Measurements from ENCODE around the gene QPCT.
"Not testable (repeated sequence)": the region's sequence is repeated elsewhere in the genome, so short reads cannot be mapped to it uniquely, and the experiment has no call there.

Gene QPCT

DNA sequence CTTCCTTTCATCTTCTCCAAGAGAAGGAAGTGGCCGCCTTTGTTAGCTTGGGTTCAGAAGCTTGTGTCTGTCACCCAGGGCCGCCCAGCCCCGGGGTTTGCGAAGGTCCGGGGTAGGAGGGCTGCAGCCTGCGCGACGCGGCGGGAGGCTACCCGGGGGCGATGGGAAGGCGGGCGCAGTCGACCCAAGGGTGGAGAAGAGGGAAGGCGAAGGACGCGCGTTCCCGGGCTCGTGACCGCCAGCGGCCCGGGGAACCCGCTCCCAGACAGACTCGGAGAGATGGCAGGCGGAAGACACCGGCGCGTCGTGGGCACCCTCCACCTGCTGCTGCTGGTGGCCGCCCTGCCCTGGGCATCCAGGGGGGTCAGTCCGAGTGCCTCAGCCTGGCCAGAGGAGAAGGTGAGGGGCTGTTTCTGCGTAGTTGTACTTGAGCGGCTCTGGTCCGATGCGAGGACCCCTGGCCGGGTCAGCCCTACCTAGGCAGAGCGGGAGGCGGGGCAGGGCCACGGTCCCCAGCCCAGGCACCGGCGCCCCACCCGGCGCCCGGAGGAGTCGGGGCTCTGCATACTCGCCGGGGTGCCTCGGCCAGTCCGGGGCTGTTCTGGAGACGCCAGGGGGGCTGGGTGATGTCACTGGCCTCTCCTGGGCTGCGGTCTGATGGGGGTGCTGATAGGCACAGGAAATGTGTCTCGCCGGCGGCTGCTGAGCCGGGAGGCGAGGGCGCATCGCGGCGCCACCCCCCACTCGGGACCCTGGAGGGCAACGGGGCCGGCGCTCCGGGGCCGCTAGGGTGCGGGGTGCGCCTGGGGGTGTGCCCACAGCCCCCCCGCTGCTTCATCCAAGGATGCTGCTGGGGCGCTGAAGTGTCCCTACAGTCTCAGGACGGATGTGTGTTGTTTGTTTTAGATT lies at the start of gene QPCT:
TSS of gene QPCT (plus strand) at position 178 of the 909 bp plus-strand sequence. CDS start at position 280, 102 bp downstream.
- no peak for DNase-seq (ENCODE audit: low read depth)

DNA sequence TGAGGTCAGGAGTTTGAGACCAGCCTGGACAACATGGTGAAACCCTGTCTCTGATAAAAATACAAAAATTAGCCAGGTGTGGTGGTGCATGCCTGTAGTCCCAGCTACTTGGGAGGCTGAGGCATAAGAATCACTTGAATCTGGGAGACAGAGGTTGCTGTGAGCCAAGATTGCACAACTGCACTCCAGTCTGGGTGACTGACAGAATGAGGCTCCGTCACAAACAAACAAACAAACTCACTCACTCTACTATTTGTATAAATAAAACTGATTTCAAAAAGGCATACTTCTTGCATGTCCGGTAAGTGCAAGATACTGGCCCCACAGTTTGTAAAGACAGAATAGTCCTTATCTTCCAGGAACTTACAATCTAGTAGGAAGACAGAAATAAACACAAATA lies 49.6 kb upstream of the QPCT start:
- not testable (repeated sequence) for DNase-seq (ENCODE audit: low read depth)

DNA sequence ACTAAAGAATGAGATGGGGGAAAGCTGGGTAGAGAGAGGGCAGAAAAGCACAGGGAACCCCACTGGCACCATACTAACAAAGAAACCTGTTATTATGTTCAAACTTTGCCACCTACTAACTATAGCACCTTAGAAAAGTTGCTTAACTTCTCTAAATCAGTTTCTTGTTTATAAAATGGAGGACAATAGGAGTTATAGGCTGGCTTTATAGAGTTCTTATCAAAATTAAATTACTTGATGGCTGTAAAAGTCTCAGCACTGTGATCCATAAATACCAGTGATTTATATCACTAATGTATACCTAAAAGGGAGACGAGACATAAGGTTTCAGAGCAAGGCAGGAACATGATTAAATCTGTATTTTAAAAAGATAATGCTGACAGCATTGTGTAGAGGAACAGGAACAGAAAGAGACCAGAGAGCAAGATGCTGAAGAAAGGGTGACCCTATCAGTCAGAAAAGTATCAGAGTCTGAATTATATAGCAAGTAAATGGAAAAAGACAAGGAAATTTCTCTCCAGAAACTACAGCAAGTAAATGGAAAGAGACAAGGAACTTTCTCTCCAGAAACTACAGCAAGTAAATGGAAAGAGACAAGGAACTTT lies 48.9 kb upstream of the QPCT start:
- no peak for DNase-seq (ENCODE audit: low read depth)

DNA sequence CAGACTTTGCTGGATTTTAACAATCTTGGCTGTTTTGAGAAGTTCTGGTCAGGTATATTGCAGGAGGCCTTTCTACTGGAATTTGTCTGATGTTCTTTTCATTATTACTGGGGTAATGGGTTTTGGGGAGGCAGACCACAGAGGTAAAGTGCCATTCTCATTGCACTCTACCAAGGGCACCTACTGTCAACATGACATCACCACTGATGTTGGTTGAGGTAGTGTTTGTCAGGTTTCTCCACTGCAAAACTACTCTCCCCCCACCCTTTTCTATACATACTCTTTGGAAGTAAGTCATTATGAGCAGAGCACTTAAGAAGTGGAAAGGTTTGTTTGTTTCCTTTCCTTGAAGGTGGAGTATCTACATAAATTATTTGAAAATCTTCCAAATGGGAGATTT lies 46.8 kb upstream of the QPCT start:
- DNase-seq (ENCODE audit: low read depth) = no peak

DNA sequence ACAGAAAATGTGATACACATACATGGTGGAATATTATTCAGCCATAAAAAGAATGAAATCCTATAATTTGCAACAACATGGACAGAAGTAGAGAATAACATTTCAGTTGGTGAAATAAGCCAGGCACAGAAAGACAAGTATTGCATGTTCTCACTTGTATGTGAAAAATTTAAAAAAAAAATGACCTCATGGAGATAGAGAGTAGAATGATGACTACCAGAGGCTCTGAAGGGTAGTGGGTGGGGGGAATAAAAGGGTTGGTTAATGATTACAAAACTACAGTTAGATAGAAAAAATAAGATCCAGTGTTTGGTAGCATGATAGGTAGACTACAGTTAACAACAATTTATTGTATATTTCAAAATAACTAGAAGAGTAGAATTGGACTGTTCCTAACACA lies 44.3 kb upstream of the QPCT start:
- DNase-seq (ENCODE audit: low read depth) = no peak

DNA sequence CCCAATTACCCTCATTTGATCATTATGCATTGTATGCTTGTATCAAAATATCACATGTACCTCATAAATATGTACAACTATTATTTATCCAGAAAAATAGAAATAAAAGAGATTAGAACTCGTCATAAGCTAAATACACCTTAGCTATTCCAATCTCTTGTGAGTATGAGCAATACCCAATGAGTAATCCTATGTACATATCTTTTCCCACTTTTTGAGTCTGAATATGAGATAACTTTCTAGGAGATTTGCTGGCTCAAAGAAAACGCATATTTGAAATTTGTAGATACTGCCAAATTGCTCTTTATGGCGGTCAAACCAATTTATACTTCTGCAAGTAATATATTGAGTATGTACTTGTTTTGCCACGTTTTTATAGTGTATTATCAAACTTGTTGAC lies 43.9 kb upstream of the QPCT start:
- DNase-seq (ENCODE audit: low read depth) = no peak

DNA sequence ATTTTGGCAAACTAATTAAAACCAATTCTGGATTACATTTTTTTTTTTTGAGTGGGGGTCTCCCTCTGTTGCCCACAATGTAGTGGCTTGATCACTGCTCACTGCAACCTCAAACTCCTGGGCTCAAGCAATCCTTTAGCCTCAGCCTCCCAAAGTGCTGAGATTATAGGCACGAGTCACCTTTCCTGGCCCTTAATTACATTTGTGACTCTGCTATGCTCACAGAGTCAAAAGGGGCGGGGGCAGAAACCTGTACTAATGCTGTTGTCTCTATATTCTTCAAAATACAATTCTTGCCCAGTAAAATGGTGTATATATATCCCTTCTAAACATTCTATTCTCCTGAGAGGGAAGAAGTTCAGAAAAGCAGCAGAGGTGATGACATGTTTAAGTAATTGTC lies 43.0 kb upstream of the QPCT start:
- DNase-seq (ENCODE audit: low read depth) = no peak

DNA sequence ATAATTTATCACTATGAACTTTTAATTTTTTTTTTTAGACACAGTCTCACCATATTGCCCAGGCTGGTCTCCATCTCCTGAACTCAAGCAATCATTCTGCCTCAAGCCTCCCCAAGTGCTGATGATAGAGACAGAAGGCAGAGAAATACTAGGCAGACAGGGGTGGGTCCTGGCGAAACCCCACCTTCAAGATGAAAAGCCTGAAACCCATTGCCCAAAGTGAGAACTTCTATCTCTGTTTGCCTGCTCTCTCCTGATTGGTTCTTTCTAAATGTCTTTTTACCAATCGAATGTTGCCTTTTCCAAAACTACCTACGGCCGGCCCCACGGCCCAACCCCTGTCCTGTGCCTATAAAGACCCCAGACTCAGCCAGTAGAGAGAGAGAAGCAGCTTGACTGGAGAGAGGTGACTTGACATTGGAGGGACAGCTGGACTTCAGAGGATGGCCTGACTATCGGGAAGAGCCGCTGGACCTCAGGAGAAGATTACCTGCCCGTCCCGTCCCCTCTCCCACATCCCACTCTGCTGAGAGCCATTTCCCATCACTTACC lies 41.7 kb upstream of the QPCT start:
- no peak for DNase-seq (ENCODE audit: low read depth)

DNA sequence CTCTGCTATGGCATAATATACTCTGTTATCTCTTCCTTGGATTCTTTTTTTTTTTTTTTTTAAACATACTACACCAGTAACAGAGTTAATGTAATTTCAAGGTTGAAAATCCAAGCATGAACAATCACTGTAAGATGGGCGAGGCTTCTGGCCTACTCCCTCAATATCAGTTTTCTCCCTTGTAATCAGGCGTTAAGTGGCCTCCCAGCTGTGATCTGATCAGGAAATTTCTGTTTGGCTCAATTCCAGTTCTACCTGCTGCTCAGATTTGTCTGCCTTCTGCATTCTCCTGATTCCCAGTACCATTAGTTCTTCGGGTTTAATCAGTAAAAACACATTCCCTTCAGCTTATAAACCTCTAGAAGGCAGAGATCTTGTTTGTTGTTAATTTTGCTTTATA lies 38.4 kb upstream of the QPCT start:
- DNase-seq (ENCODE audit: low read depth) = no peak

DNA sequence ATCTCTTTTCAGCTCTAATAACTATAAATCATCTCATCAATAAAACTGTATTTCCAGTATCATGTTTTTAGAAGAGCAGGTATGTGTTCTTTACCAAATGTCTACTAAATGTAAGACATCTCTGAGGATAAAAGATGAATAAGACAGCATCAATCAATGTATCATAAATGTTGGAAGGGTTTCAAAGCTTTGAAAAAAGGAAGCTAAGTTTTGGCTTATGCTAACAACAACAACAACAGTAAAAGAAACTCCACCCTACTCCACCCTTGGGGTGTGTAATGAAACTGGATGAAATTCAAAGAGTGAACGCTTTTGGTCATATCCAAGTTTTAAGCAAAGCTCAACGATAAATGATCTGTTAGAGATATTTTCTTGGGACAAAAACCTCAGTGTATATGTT lies 36.9 kb upstream of the QPCT start:
- no peak for DNase-seq (ENCODE audit: low read depth)

DNA sequence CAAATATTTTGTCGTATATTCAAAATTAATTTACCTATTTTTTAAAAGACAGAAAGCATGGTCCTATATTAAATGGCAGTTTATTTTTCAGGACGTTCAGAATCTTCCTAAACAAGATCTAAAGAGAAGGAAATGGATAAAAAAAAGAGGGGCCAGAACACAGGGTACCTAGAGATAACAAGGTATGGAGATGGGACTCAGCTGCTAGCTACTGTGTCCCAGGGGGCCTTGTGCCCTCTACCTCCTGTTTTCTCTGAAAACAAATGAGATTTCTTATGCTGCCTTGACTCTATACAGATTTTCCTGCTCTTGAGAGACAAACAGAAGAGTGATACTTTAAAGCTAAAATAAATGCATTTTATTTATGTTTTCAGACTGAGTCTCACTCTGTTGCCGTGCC lies 29.1 kb upstream of the QPCT start:
- no peak for DNase-seq (ENCODE audit: low read depth)

DNA sequence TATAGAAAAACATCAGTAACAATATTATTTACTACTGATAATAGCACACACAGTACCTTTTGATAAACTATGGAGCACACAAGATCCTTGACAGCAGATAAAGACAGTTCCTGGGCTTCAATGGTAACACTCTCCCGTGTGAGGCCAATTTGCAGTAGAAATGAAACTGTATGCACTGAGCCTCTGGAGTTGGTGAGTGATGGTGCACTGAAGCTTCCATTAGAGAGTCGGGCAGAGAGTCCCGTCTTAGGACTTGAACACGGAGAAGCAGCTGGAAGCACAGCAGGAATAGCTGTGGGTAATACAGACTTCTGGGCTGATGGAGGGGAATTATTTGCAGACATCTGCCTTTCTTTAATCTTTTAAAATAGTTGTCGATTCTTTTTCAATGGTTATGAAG lies 28.2 kb upstream of the QPCT start:
- DNase-seq (ENCODE audit: low read depth) = no peak

DNA sequence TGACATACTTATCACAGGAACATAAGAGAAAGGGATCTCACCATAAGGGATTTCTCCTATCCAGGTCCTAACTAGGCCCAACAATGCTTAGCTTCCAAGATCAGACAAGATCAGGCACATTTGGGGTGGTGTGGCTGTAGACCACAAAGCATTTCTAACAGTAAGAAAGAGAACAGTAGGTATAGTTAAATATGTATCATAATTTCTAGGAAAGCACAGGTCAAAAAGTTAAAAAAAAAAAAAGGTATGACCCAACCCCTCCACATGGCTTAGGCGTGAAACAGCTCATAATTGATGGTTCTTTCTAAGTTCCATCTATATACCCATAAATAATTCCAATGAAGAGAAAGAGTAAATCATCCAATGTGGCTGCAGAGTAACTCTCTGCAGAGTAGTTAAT lies 26.7 kb upstream of the QPCT start:
- no peak for DNase-seq (ENCODE audit: low read depth)

DNA sequence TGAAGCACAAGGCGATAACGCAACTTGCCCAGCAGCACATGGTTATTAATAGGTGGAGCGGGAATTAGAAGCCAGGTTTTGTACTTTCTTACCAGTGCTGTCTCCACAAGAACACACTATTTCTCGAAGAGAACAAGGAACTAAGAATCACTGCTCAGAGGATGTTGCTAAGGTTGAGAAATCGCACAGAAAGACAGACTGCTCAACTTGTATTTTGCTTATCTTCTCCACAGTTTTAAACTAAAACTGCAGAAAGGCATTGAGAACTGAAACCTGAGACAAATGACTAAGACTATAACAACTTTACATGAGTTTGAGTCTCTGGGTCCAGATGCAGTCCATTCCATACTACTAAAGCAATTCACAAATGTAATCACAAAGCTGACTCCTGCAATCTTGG lies 26.0 kb upstream of the QPCT start:
- no peak for DNase-seq (ENCODE audit: low read depth)

DNA sequence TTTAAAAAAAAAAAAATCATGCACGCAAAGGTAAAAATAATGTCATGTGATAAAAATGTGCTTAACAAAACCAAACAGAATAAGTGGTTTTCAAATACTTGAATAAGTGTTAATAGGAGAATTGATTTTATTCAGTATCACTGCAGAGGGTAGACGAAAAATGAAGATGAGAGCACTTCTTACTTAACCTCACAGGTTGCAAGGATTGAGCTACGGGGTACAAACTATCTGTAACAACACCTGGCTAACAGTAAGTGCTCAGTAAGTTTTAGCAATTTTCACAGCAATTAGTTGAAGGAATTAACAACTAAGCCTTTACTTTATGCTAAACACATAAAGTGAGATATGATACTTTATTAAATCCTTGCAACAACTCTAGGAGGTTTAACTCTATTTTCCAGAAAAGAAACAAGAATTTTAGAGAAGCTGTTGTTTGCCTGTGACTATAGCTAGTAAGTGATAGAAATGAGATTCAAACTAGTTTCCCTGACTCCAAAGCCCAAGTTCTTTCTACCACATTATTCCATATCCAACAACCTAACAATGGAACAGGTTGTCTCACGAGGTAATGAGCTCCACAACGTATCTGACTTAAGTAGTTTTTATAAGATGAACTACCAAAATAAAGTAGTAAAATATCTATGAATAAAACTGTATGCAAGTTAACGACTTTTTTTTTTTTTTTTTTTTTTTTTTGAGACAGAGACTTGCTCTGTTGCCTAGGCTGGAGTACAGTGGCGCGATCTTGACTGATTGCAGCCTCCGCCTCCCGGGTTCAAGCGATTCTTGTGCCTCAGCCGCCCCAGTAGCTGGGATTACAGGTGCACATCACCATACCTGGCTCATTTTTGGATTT lies 24.4 kb upstream of the QPCT start:
- DNase-seq (ENCODE audit: low read depth) = no peak

DNA sequence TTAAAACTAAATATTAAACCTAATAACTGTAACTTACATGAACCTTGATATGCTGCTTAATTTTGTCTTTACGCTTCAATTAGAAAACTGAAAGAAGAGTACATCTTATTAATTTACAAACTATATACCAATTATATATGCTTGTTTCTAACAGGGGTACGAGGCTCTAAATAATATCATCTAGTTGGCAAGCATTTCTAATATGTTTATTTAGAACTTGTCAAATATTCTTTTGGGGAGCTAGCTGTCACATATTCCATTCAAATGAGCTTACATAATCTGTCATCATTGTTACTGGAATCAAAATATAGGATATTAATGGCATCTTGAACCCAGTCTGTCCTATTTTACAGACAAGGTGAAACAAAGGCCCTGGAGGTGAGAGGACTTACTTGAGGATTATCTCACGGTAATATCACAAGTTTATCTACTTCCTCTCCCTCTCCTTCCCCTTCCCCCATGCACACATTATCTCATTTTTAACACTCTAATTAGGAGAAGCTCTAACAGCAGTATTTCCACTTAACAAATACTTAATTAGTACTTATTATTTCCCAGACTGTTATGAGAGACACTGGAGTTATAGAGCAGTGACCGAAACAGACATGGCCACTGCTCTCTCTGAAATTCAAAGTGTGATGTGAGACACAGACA lies 23.3 kb upstream of the QPCT start:
- DNase-seq (ENCODE audit: low read depth) = no peak

DNA sequence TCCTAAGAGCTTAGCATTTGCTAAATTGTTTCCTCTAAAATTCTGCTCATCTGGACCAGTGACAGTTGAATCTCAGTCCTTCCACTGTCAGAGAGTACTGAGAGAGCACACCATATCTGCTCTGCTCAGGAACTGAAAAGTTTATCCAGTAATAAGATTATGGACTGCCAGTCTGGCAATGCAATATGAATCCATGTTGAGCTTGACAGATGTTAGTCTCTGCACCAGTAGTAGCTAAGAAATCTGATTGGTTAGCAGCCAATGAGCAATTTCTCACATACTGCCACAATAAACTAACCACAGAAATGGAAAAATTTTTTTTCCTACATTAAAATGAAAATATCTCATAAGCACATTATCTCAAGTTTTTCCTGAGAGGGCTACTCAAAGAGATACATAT lies 22.1 kb upstream of the QPCT start:
- DNase-seq (ENCODE audit: low read depth) = no peak

DNA sequence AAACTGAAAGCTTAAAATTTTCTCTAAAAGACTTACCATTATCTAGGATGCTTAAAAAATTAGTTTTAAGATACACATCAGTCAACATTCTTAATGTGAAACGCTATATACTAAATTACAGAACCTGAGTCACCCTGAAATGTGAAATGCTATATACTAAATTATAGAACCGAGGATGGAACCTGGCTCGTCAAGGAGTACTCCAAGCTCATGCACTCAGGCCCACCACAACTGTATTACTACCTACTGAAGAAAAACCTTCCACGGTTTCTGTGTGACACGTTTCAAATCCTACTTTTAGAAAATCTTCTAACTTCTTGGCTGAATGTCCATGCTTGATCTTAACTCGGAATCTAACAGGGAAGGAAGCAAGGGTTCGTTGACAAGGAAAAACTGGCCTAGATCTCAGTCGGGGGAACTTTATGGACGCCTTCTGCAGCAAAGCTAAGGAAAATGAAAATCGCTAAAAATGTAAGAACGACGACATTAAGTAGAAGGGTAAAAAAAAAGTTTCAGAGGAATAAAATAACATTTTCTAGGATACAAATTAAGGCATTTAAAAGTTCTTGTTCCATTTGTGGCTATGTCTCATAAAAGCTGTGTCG lies 21.2 kb upstream of the QPCT start:
- no peak for DNase-seq (ENCODE audit: low read depth)

DNA sequence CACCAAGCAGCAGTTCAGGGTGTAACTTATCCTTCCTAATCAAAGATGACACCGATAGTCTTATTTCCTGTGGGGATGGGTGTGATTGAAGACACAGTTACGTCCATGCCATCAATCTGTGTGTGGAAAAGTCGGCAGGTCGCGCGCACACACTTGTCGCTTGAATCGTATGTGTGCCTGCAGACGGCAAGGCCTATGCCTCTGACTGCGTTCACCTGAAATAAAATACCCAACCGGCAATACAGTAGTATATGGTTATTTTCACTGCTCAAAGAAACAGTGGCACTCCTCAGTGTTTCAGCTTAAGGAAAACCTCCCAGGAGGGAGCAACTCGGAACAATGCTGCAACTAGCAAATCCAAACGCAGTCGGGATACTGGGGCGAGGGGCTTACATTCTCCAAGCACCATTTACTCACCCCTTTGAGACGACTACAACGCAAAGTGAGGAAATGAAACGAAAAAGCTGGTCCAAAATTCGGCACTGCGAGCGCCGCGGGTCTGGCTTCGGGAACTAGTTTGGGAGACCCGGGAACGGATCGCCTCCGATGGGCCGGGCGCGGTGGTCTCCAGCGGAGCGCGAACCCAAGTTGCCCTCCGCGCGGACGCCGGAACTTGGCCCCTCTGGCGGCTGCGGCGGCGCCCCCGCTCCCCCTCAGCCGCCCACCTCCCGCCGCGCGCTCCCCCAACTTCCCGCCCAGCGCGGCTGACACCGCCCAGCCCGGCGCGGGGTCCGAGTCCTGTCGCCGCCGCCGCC lies 20.5 kb upstream of the QPCT start:
- peak; percentile 9 for DNase-seq (ENCODE audit: low read depth)

DNA sequence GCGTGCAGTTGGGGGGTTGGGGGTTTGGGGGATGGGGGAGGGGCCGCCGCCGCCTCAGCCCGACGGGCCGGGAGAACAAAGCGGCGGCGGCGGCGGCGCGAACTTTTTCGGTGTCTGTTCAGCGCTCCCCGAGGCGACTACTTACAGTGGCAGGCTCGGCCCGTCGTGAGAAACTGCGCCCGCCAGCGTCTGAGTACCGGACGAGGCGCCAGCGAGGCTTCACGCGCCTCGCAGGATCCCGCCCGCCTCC lies 20.0 kb upstream of the QPCT start:
- no peak for DNase-seq (ENCODE audit: low read depth)

Measured in stimulated activated CD8-positive, alpha-beta memory T cell treated with anti-CD3 and anti-CD28 coated beads, Interleukin-15, amount 100 ng/mL, for 24 hours (primary cell).